HL-60 (cell line): ENCODE results near the gene GREB1.

ENCODE experiments used
- CTCF ChIP-seq: IDR thresholded peaks from one replicate; pipeline ENCODE4 v1.5.1; 2011; ENCODE audit warnings: low read length, control low read depth, inconsistent platforms; ENCODE audit not compliant: insufficient read depth
- GABPA ChIP-seq: IDR thresholded peaks from 2 replicates; pipeline ENCODE4 v1.6.1; 2012; ENCODE audit warnings: low read depth
- POLR2AphosphoS5 ChIP-seq: IDR thresholded peaks from 2 replicates; pipeline ENCODE4 v1.6.1; 2012; ENCODE audit warnings: low read depth
- REST ChIP-seq: IDR thresholded peaks from 2 replicates; pipeline ENCODE4 v1.6.1; 2012; ENCODE audit warnings: low read depth; ENCODE audit not compliant: insufficient replicate concordance

- TF ChIP-seq CTCF = no peak
- TF ChIP-seq GABPA = no peak
- TF ChIP-seq REST = no peak
- TF ChIP-seq POLR2AphosphoS5 = no peak
These were observed 133.3 kb downstream of the GREB1 start for GRCh38 chr2:11667194-11667593.
